HG03025 (cell line): ENCODE measurements around the gene ABAT.
A peak's percentile ranks its signal among the peaks of the same experiment; 100 is the strongest.
"Not testable (repeated sequence)": the region's sequence is repeated elsewhere in the genome, so short reads cannot be mapped to it uniquely, and the experiment has no call there.

Experiments used
- ATAC-seq: cut with Tn5 transposase; IDR thresholded peaks from one replicate; pipeline ENCODE4 v1.9.1; 2021; ENCODE audit warnings: mild to moderate bottlenecking, moderate library complexity; ENCODE audit not compliant: unreplicated experiment, low FRiP score

The ABAT gene

GRCh38 chr16:8648877-8649276 is 25.5 kb upstream of the ABAT start:
- no peak for ATAC-seq

- ATAC-seq, result no peak
Measured at GRCh38 chr16:8649829-8650554, 24.4 kb upstream of the ABAT start.

- ATAC-seq, result not testable (repeated sequence)
Measured at GRCh38 chr16:8651958-8652357, 22.5 kb upstream of the ABAT start.

GRCh38 chr16:8655184-8655717 is 19.2 kb upstream of the ABAT start:
- ATAC-seq, result peak; percentile 71

GRCh38 chr16:8656376-8656775 is 18.0 kb upstream of the ABAT start:
- no peak for ATAC-seq

- ATAC-seq, result no peak
Measured at GRCh38 chr16:8660841-8661301, 13.5 kb upstream of the ABAT start.

- no peak for ATAC-seq
Measured at GRCh38 chr16:8661703-8662102, 12.7 kb upstream of the ABAT start.

- ATAC-seq, result no peak
Measured at GRCh38 chr16:8663192-8664089, 11.0 kb upstream of the ABAT start.

- no peak for ATAC-seq
Measured at GRCh38 chr16:8665529-8665928, 8.9 kb upstream of the ABAT start.

- ATAC-seq, result no peak
Measured at GRCh38 chr16:8667492-8667891, 6.9 kb upstream of the ABAT start.

GRCh38 chr16:8668113-8668512 is 6.3 kb upstream of the ABAT start:
- no peak for ATAC-seq

GRCh38 chr16:8669481-8669880 is 4.9 kb upstream of the ABAT start:
- ATAC-seq, result no peak

GRCh38 chr16:8670014-8670560 is 4.3 kb upstream of the ABAT start:
- no peak for ATAC-seq

- ATAC-seq, result peak; percentile 36
Measured at GRCh38 chr16:8673611-8674412, 605 bp upstream of the ABAT start.

- ATAC-seq, result no peak
Measured at GRCh38 chr16:8675183-8676159, 1.1 kb downstream of the ABAT start.

- ATAC-seq, result no peak
Measured at GRCh38 chr16:8676160-8676547, 1.7 kb downstream of the ABAT start.

- ATAC-seq, result no peak
Measured at GRCh38 chr16:8676737-8677375, 2.4 kb downstream of the ABAT start.

- no peak for ATAC-seq
Measured at GRCh38 chr16:8677481-8677880, 3.1 kb downstream of the ABAT start.
